ENCODE data around the gene ADRA2A.

The ADRA2A gene

GRCh38 chr10:111127081-111127848 lies 50.4 kb downstream of the ADRA2A start:
- Mint-ChIP-seq H3K9me3 (no peaks in the 10 kb centered on the region), H3K27me3 (peaks cover 12% of the 10 kb centered on the region), H3K27ac (no peak overlapping the region), H3K36me3 (ENCODE audit: low read depth) (no peaks in the 10 kb centered on the region), H3K4me3 (no peak overlapping the region), H3K4me1 (no peaks in the 10 kb centered on the region)
- DNase-seq, result no peak
- ATAC-seq, result no peak

- H3K4me3 Mint-ChIP-seq, result no peak overlapping the region
Measured at GRCh38 chr10:111128331-111129180, 51.7 kb downstream of the ADRA2A start.

GRCh38 chr10:111129363-111129762 lies 52.5 kb downstream of the ADRA2A start:
- DNase-seq (no peak), ATAC-seq (no peak)
- Mint-ChIP-seq H3K9me3 (no peaks in the 10 kb centered on the region), H3K4me3 (no peak overlapping the region), H3K27me3 (peaks cover 13% of the 10 kb centered on the region), H3K27ac (no peak overlapping the region), H3K36me3 (ENCODE audit: low read depth) (no peaks in the 10 kb centered on the region), H3K4me1 (no peaks in the 10 kb centered on the region)

More at GRCh38 chr10:111128331-111129180, 51.7 kb downstream of the ADRA2A start:
- H3K27ac Mint-ChIP-seq, result no peak overlapping the region
- no peaks in the 10 kb centered on the region for H3K9me3 Mint-ChIP-seq
- no peaks in the 10 kb centered on the region for H3K4me1 Mint-ChIP-seq
- no peak for DNase-seq
- no peak for ATAC-seq
- H3K27me3 Mint-ChIP-seq, result peaks cover 13% of the 10 kb centered on the region
- no peaks in the 10 kb centered on the region for H3K36me3 Mint-ChIP-seq (ENCODE audit: low read depth)

GRCh38 chr10:111130471-111130870 lies 53.6 kb downstream of the ADRA2A start:
- Mint-ChIP-seq H3K9me3 (no peaks in the 10 kb centered on the region), H3K27ac (no peak overlapping the region)
- ATAC-seq, result no peak

More at GRCh38 chr10:111130471-111130870, 53.6 kb downstream of the ADRA2A start:
- H3K4me1 Mint-ChIP-seq, result no peaks in the 10 kb centered on the region
- H3K36me3 Mint-ChIP-seq (ENCODE audit: low read depth), result no peaks in the 10 kb centered on the region
- H3K27me3 Mint-ChIP-seq, result peaks cover 16% of the 10 kb centered on the region
- no peak overlapping the region for H3K4me3 Mint-ChIP-seq
- no peak for DNase-seq
